Fibroblast of villous mesenchyme (primary cell): Measurements from ENCODE around the gene GNLY. TPM values are rescaled to one million over a fixed set of nuclear protein-coding genes. Genes with fewer than 3 reads are reported as not detected.
"Not testable (repeated sequence)": the region's sequence is repeated elsewhere in the genome, so short reads cannot be mapped to it uniquely, and the experiment has no call there.

Experiments
- DNase-seq: peaks from one replicate; pipeline ENCODE4 v3.0.0-alpha.2; 2010; ENCODE audit warnings: low read depth
- H3K4me3 ChIP-seq: 2 replicates; pipeline ENCODE4 v1.5.1; 2011; ENCODE audit warnings: low read depth, mild to moderate bottlenecking, low read length
- CTCF ChIP-seq: IDR thresholded peaks from 2 replicates; pipeline ENCODE4 v1.5.1; 2012; ENCODE audit warnings: low read depth, mild to moderate bottlenecking, low read length; ENCODE audit not compliant: insufficient read depth
- total RNA-seq: library from RNA; depleted of rRNA; stranded (reverse); fragments of >200 nt; gene quantifications from 2 replicates; pipeline ENCODE4 v1.2.3, GENCODE V29; 2012

The GNLY gene
- total RNA-seq, 1 donor = not detected

- H3K4me3 ChIP-seq = no peak overlapping the region
- DNase-seq = no peak
- no peak for TF ChIP-seq CTCF
These were observed 19.7 kb downstream of the GNLY start for GRCh38 chr2:85713836-85714235.

- not testable (repeated sequence) for H3K4me3 ChIP-seq, DNase-seq
These were observed 20.3 kb downstream of the GNLY start for GRCh38 chr2:85714421-85714820.

- no peak overlapping the region for H3K4me3 ChIP-seq
- DNase-seq = no peak
- TF ChIP-seq CTCF = no peak
These were observed 20.7 kb downstream of the GNLY start for GRCh38 chr2:85714841-85715240.

- no peak for TF ChIP-seq CTCF
- no peak overlapping the region for H3K4me3 ChIP-seq
- no peak for DNase-seq
These were observed 22.3 kb downstream of the GNLY start for GRCh38 chr2:85716346-85716914.

GRCh38 chr2:85717308-85718008 is 23.3 kb downstream of the GNLY start:
- peak; percentile 92 for DNase-seq
- no peak overlapping the region for H3K4me3 ChIP-seq
- TF ChIP-seq CTCF = no peak

- no peak for DNase-seq
- TF ChIP-seq CTCF = peak; percentile 6
- H3K4me3 ChIP-seq = no peak overlapping the region
These were observed 23.8 kb downstream of the GNLY start for GRCh38 chr2:85718009-85718391.

- H3K4me3 ChIP-seq = no peak overlapping the region
- no peak for TF ChIP-seq CTCF
- no peak for DNase-seq
These were observed 24.8 kb downstream of the GNLY start for GRCh38 chr2:85718885-85719492.
